Hepatocyte (in vitro differentiated cells): ENCODE results near the gene HPS3. TPM values are rescaled to one million over a fixed set of nuclear protein-coding genes. Genes with fewer than 3 reads are reported as not detected.

Experiments
- DNase-seq: peaks from one replicate; pipeline ENCODE4 v3.0.0-alpha.2; 2016; ENCODE audit warnings: low spot score
- H2AFZ ChIP-seq: fragments of 200-600 bp; sonication (generic); 2 replicates; pipeline ENCODE4 v1.6.0; 2016; ENCODE audit warnings: antibody characterized with exemption, mild to moderate bottlenecking
- H3K27ac ChIP-seq: fragments of 200-600 bp; sonication (generic); 2 replicates; pipeline ENCODE4 v1.5.1; 2016; ENCODE audit warnings: mild to moderate bottlenecking
- H3K27me3 ChIP-seq: fragments of 200-600 bp; sonication (generic); 2 replicates; pipeline ENCODE4 v1.6.1; 2016
- H3K36me3 ChIP-seq: fragments of 200-600 bp; sonication (generic); replicated peaks from 2 replicates; pipeline ENCODE4 v1.5.1; 2016; ENCODE audit warnings: low read depth; ENCODE audit not compliant: insufficient read depth
- H3K4me1 ChIP-seq: fragments of 200-600 bp; sonication (generic); 2 replicates; pipeline ENCODE4 v1.5.1; 2016; ENCODE audit warnings: mild to moderate bottlenecking, moderate library complexity; ENCODE audit not compliant: insufficient read depth
- H3K4me2 ChIP-seq: fragments of 200-600 bp; sonication (generic); 2 replicates; pipeline ENCODE4 v1.6.0; 2016
- H3K4me3 ChIP-seq: fragments of 200-600 bp; sonication (generic); 2 replicates; pipeline ENCODE4 v1.5.1; 2016; ENCODE audit warnings: mild to moderate bottlenecking
- H3K79me2 ChIP-seq: fragments of 200-600 bp; sonication (generic); 2 replicates; pipeline ENCODE4 v1.6.0; 2017; ENCODE audit warnings: mild to moderate bottlenecking
- H3K9me2 ChIP-seq: fragments of 200-600 bp; sonication (generic); replicated peaks from 2 replicates; pipeline ENCODE4 v1.6.0; 2017; ENCODE audit warnings: mild to moderate bottlenecking; ENCODE audit not compliant: insufficient read depth
- H3K9me3 ChIP-seq: fragments of 200-600 bp; sonication (generic); 2 replicates; pipeline ENCODE4 v1.5.1; 2016; ENCODE audit warnings: low read depth, mild to moderate bottlenecking
- H4K20me1 ChIP-seq: fragments of 200-600 bp; sonication (generic); 2 replicates; pipeline ENCODE4 v1.6.0; 2016; ENCODE audit warnings: mild to moderate bottlenecking; ENCODE audit not compliant: insufficient read depth, poor library complexity, severe bottlenecking
- CTCF ChIP-seq: fragments of 200-600 bp; sonication (generic); IDR thresholded peaks from 2 replicates; pipeline ENCODE4 v1.5.1; 2016; ENCODE audit warnings: antibody characterized with exemption, mild to moderate bottlenecking; ENCODE audit not compliant: poor library complexity
- EZH2 ChIP-seq: fragments of 200-600 bp; sonication (generic); IDR thresholded peaks from 2 replicates; pipeline ENCODE4 v1.6.1; 2016; ENCODE audit warnings: antibody characterized with exemption, mild to moderate bottlenecking, borderline replicate concordance
- EZH2phosphoT487 ChIP-seq: fragments of 200-600 bp; sonication (generic); IDR thresholded peaks from one replicate; pipeline ENCODE4 v1.6.1; 2018; ENCODE audit warnings: antibody characterized with exemption, mild to moderate bottlenecking, low read depth, moderate library complexity; ENCODE audit not compliant: unreplicated experiment, severe bottlenecking
- WGBS: methylation state at CpG from one replicate; pipeline ENCODE4 v1.1.6; 2016; ENCODE audit warnings: low lambda C conversion rate; ENCODE audit errors: missing lambda C conversion rate; 5-methylcytosine and 5-hydroxymethylcytosine counted together
- polyA plus RNA-seq: library from polyadenylated mRNA; unstranded; fragments of >200 nt; fragmentation: Nextera tagmentation; extraction: Ambion mirVana; gene quantifications from 2 replicates; pipeline ENCODE4 v1.2.1, GENCODE V29; 2016
- total RNA-seq: library from RNA; depleted of rRNA; stranded (reverse); fragments of >200 nt; gene quantifications from 2 replicates; pipeline ENCODE4 v1.2.3, GENCODE V29; 2014

Gene HPS3
- total and polyA plus RNA-seq, 2 experiments from 2014 or later: 14.1 to 24.2 TPM

- no peak overlapping the region for H3K4me3 ChIP-seq
- no peaks in the 10 kb centered on the region for H3K36me3 ChIP-seq
- TF ChIP-seq EZH2: no peak
- TF ChIP-seq EZH2phosphoT487: no peak
- TF ChIP-seq CTCF: no peak
- H3K27me3 ChIP-seq: no peaks in the 10 kb centered on the region
- no peak overlapping the region for H3K27ac ChIP-seq
- DNase-seq: no peak
- peaks cover 16% of the 10 kb centered on the region for H3K79me2 ChIP-seq
- no peaks in the 10 kb centered on the region for H3K9me2 ChIP-seq
- no peak overlapping the region for H2AFZ ChIP-seq
- WGBS: 88% methylated on average over 3 of the region's 3 CpGs
- no peaks in the 10 kb centered on the region for H4K20me1 ChIP-seq
- H3K9me3 ChIP-seq: no peaks in the 10 kb centered on the region
- H3K4me2 ChIP-seq: no peak overlapping the region
- no peaks in the 10 kb centered on the region for H3K4me1 ChIP-seq
Measured at GRCh38 chr3:149089395-149089794, 40.0 kb upstream of the HPS3 start.

- 83% methylated on average over 1 of the region's 1 CpG for WGBS
Measured at GRCh38 chr3:149090461-149090860, 39.0 kb upstream of the HPS3 start.

GRCh38 chr3:149090907-149091306 is 38.5 kb upstream of the HPS3 start:
- Histone ChIP-seq H3K9me3 (no peaks in the 10 kb centered on the region), H3K4me1 (no peaks in the 10 kb centered on the region), H3K27me3 (no peaks in the 10 kb centered on the region), H3K4me3 (no peak overlapping the region), H3K9me2 (no peaks in the 10 kb centered on the region), H3K27ac (no peak overlapping the region), H3K36me3 (no peaks in the 10 kb centered on the region), H2AFZ (no peak overlapping the region), H3K4me2 (no peak overlapping the region), H4K20me1 (no peaks in the 10 kb centered on the region), H3K79me2 (peaks cover under 1% of the 10 kb centered on the region)
- DNase-seq: no peak
- TF ChIP-seq CTCF (no peak), EZH2 (no peak), EZH2phosphoT487 (no peak)
- WGBS: 87% methylated on average over 3 of the region's 3 CpGs

More at GRCh38 chr3:149090461-149090860, 39.0 kb upstream of the HPS3 start:
- no peaks in the 10 kb centered on the region for H3K9me2 ChIP-seq
- peaks cover 5% of the 10 kb centered on the region for H3K79me2 ChIP-seq
- TF ChIP-seq CTCF: no peak
- TF ChIP-seq EZH2: no peak
- TF ChIP-seq EZH2phosphoT487: no peak
- H3K36me3 ChIP-seq: no peaks in the 10 kb centered on the region
- H3K4me1 ChIP-seq: no peaks in the 10 kb centered on the region
- no peaks in the 10 kb centered on the region for H3K9me3 ChIP-seq
- no peak overlapping the region for H3K4me2 ChIP-seq
- DNase-seq: no peak
- no peak overlapping the region for H3K4me3 ChIP-seq
- H4K20me1 ChIP-seq: no peaks in the 10 kb centered on the region
- H2AFZ ChIP-seq: no peak overlapping the region
- no peaks in the 10 kb centered on the region for H3K27me3 ChIP-seq
- no peak overlapping the region for H3K27ac ChIP-seq

GRCh38 chr3:149091983-149092382 is 37.5 kb upstream of the HPS3 start:
- no peaks in the 10 kb centered on the region for H3K9me2 ChIP-seq
- H3K9me3 ChIP-seq: no peaks in the 10 kb centered on the region
- H3K27me3 ChIP-seq: no peaks in the 10 kb centered on the region
- no peak for DNase-seq
- TF ChIP-seq CTCF (no peak), EZH2phosphoT487 (no peak), EZH2 (no peak)
- H3K4me1 ChIP-seq: no peaks in the 10 kb centered on the region
- 92% methylated on average over 4 of the region's 4 CpGs for WGBS
- no peak overlapping the region for H3K4me2 ChIP-seq
- no peaks in the 10 kb centered on the region for H4K20me1 ChIP-seq
- H3K36me3 ChIP-seq: no peaks in the 10 kb centered on the region
- no peaks in the 10 kb centered on the region for H3K79me2 ChIP-seq
- no peak overlapping the region for H2AFZ ChIP-seq
- no peak overlapping the region for H3K4me3 ChIP-seq
- H3K27ac ChIP-seq: no peak overlapping the region
